Ureter (tissue), 1 donor: ENCODE measurements around the gene KLHL12. TPM values are rescaled to one million over a fixed set of nuclear protein-coding genes. Genes with fewer than 3 reads are reported as not detected.
A peak's percentile ranks its signal among the peaks of the same experiment; 100 is the strongest.
"Not testable (repeated sequence)": the region's sequence is repeated elsewhere in the genome, so short reads cannot be mapped to it uniquely, and the experiment has no call there.

Experiments used
- DNase-seq: peaks from one replicate; pipeline ENCODE4 v3.0.0-alpha.2; 2020; ENCODE audit warnings: low spot score
- total RNA-seq: library from RNA; stranded (reverse); gene quantifications from one replicate; pipeline ENCODE4 v1.2.4, GENCODE V29; 2023
- donor health status: DM: yes; HTN: yes; CAD: no.

KLHL12 gene
- total RNA-seq, 1 donor from 2014 or later = 35.4 TPM

DNA sequence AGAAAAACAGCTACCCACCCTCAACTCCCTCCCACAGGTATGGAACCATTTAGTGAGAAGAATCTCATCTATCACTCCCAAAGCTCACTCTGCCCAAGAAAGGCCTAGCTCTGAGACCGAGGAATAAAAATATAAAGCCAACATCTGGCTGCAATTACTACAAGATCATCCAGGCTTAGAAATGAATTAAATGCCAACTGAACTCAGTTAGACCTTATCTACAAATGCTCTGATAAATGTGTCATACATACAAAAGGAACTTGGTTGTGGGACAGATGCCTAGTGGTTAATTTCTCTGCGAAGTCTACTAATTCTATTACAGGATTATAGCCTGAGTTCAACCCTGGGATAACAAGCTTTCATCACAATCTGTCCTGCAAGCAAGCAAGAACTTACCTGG is 24.4 kb upstream of the KLHL12 start:
- DNase-seq = no peak

DNA sequence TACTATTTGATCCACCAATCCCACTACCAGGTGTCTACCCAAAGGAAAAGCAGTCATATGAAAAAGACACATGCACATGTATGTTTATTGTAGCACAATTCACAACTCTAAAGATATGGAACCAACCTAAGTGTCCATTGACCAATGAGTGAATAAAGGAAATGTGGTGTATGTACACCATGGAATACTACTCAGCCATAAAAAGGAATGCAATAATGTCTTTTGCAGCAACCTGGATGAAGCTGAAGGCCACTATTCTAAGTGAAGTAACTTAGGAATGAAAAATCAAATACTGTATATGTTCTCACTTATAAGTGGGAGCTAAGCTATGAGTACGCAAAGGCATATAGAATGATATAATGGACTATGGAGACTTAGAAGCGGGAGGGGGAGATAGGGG is 18.4 kb upstream of the KLHL12 start:
- no peak for DNase-seq

GRCh38 chr1:202944438-202944921 is 17.4 kb upstream of the KLHL12 start:
- DNase-seq = no peak

DNA sequence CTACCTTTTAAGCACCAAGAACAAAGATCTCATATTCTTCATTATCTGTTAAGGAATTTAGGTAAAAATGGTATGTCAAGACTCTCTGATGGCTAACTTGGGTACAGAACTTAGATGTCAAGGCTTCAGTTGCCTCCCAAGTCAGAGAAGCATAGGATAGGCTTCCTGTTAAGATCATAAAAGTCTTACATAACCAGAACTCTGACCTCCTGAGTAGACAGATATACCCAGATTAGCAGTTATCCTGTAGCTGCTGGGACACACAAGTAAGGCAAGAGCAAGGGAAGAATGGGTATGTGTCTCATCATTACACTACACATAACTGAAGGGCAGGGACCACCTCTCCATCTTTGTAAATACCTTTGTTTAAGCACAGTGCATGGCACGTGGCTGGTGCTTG is 15.4 kb upstream of the KLHL12 start:
- no peak for DNase-seq

GRCh38 chr1:202941372-202941771 is 14.3 kb upstream of the KLHL12 start:
- no peak for DNase-seq

DNA sequence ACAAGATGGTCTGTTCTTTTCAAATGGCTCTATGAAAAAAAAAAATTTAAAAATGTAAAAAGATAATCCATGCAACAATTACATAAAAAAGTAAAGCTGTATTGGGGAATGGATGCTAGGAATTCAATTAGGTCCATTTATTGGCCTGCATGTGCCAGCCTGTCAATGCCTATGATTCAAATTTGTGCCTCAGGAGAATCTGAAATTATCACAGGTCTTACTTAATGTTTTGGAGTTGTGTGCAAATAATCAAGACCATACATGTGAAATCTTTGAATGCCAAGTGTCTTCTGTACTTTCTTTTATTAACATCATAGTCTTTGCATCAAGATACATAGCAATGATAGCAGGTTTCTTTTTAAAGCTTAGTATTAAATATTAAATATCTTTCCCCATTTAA is 13.5 kb upstream of the KLHL12 start:
- DNase-seq = no peak

GRCh38 chr1:202938287-202938925 is 11.4 kb upstream of the KLHL12 start:
- DNase-seq = no peak

DNA sequence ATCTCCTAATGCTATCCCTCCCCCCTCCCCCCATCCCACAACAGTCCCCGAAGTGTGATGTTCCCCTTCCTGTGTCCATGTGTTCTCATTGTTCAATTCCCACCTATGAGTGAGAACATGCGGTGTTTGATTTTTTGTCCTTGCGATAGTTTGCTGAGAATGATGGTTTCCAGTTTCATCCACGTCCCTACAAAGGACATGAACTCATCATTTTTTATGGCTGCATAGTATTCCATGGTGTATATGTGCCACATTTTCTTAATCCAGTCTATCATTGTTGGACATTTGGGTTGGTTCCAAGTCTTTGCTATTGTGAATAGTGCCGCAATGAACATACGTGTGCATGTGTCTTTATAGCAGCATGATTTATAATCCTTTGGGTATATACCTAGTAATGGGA is 9.4 kb upstream of the KLHL12 start:
- not testable (repeated sequence) for DNase-seq

GRCh38 chr1:202935844-202936243 is 8.8 kb upstream of the KLHL12 start:
- DNase-seq = no peak

- no peak for DNase-seq
These were observed 7.7 kb upstream of the KLHL12 start for GRCh38 chr1:202934755-202935154.

DNA sequence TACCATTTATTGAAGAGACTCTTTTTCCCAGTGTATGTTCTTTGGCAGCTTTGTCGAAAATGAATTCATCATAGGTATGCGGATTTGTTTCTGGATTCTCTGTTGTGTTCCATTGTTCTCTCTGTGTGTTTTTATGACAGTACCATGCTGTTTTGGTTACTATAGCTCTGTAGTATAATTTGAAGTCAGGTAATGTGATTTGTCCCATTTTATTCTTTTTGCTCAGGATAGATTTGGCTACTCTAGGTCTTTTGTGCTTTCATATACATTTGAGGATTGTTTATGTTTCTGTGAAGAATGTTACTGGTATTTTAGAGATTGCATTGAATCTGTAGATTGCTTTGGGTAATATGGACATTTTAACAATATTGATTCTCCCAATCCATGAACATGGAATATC is 5.4 kb upstream of the KLHL12 start:
- DNase-seq = no peak

- DNase-seq = no peak
These were observed 3.5 kb downstream of the KLHL12 start for GRCh38 chr1:202923533-202923932.

DNA sequence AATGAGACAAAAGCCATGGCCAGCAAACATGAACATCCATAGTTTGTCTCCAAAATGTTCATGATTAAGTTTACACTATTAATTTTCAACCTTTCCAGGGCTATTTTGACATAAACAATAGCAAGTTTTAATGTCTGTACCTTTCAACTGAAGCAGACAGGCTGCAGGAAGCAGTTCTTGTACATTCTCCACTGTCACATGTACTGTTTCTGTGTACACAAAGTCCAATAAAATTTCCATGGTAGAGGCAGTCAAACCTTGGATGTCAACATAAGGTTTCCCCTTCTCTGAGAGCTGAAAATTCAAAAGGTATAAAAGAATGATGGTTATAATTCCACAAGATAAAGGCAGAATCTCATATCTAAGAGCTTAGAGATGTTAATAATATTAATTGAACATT is 7.4 kb downstream of the KLHL12 start:
- no peak for DNase-seq

DNA sequence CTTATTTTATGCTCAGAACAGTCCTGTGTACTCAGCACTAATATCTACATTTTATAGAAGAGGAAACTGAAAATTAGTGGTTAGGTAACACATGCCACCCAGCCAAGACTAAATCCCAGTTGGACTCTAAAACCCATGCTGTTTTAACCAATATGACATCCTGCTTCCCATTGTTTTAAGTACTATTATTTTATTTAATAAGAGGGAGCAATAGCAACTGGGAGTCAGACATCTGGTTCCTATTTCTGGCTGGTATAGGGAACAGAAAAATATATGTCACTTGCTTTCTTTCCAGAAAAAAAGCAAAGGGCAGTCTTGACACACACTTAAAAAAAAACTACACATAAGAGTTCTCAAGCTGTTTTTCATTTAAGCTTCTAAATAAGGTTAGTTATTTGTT is 11.9 kb downstream of the KLHL12 start:
- DNase-seq = no peak

- not testable (repeated sequence) for DNase-seq
These were observed 14.6 kb downstream of the KLHL12 start for GRCh38 chr1:202912476-202912875.

- no peak for DNase-seq
These were observed 17.5 kb downstream of the KLHL12 start for GRCh38 chr1:202909494-202909893.

DNA sequence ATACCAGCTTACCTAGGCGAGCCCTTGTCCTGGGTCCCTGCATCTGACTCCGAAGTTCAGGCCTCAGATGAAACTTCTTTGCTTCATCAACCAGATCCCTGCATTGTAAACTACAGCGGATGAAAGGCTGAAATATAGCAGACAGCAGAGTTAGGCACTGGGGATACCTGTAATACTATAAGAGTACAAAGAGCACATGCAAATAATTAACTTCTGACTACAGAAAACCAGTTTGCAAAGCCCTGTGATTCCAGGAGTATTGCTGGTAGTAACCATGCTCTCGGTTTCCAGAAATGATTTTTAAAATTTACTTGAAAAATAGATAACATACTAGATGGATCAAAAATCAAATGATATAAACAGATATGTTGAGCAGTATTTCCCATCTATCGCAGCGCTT is 18.0 kb downstream of the KLHL12 start:
- DNase-seq = no peak

GRCh38 chr1:202905331-202905730 is 21.7 kb downstream of the KLHL12 start:
- no peak for DNase-seq

GRCh38 chr1:202903808-202904207 is 23.2 kb downstream of the KLHL12 start:
- DNase-seq = not testable (repeated sequence)

DNA sequence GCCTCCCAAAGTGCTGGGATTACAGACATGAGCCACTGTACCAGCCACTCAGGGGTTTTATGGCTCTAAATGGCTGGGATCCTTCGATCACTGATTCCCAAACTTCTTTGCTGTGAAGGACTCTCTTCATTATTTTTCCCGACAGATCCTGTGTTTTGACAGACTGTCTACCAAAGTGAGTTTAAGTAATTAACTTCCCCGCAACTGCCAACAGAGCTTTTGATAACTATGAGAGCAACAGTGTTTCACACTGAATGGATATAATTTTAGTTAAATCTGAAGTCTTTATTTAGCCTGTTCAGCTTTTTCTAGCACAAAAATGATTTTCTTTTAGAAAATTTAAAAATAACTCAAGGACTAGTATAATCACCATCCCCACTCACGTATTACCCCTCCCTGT is 25.5 kb downstream of the KLHL12 start:
- DNase-seq = no peak

DNA sequence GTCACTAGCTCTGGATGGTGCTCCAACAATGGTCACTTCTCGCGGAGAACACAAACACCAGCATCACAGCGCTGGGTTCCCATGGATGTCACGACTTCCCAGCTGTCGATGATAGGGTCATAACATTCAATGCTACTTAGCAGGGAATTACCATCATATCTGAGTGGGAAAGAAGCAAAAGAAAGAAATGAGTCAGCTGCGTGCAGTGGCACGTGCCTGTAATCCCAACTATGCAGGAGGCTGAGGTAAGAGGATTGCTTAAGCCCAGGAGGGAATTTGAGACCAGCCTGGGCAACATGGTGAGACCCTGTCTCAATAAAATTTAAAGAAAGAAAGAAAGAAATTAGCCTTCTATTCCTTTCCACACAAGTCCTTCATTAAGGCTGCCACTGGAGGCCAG is 34.5 kb downstream of the KLHL12 start:
- no peak for DNase-seq

- DNase-seq = no peak
These were observed 36.6 kb downstream of the KLHL12 start for GRCh38 chr1:202890392-202890791.

- DNase-seq = peak; percentile 96
These were observed 38.3 kb downstream of the KLHL12 start, which contains the start of gene RABIF for GRCh38 chr1:202888531-202889360. Gene RABIF, minus strand, starts transcription at chr1:202889149. Its CDS starts 51 bp downstream, at chr1:202889098.
